Subcutaneous abdominal adipose tissue (tissue), 5 donors: ENCODE measurements around the gene TDP1.

Experiments used
- H3K27ac ChIP-seq: one replicate; pipeline ENCODE4 v1.7.0; 2013; ENCODE audit warnings: low read depth, mild to moderate bottlenecking, inconsistent platforms, low read length, moderate library complexity
- H3K27me3 ChIP-seq, 5 donors: one replicate each; pipeline ENCODE4 v1.7.0; 2013; ENCODE audit warnings: low read length in 5 of 5, inconsistent platforms in 1 of 5; ENCODE audit not compliant: control insufficient read depth in 5 of 5, insufficient read depth in 4 of 5
- H3K36me3 ChIP-seq, 5 donors: one replicate each; pipeline ENCODE4 v1.7.0; 2013; ENCODE audit warnings: low read length in 5 of 5; ENCODE audit not compliant: control insufficient read depth in 5 of 5, insufficient read depth in 5 of 5
- H3K4me1 ChIP-seq, 5 donors: one replicate each; pipeline ENCODE4 v1.7.0; 2013; ENCODE audit warnings: low read length in 5 of 5, mild to moderate bottlenecking in 3 of 5, moderate library complexity in 1 of 5; ENCODE audit not compliant: control insufficient read depth in 5 of 5, insufficient read depth in 5 of 5
- H3K4me3 ChIP-seq, 5 donors: one replicate each; pipeline ENCODE4 v1.7.0; 2013; ENCODE audit warnings: low read length in 5 of 5, low read depth in 1 of 5
- H3K9ac ChIP-seq, 5 donors: one replicate each; pipeline ENCODE4 v1.7.0; 2013; ENCODE audit warnings: low read length in 5 of 5, mild to moderate bottlenecking in 4 of 5, moderate library complexity in 3 of 5
- H3K9me3 ChIP-seq, 5 donors: one replicate each; pipeline ENCODE4 v1.7.0; 2013; ENCODE audit warnings: low read length in 5 of 5; ENCODE audit not compliant: control insufficient read depth in 5 of 5
- donor health status: healthy.
- donor health status: healthy.
- donor health status: healthy.
- donor health status: healthy.
- donor health status: healthy.

TDP1 gene

GRCh38 chr14:89986462-89987160, 30.9 kb downstream of the TDP1 start:
- no peak overlapping the region for H3K4me3 ChIP-seq
- H3K36me3 ChIP-seq, result peaks cover 8 to 48% (median 23%) of the 10 kb centered on the region in 5 donors
- H3K27me3 ChIP-seq, result no peaks in the 10 kb centered on the region
- H3K9me3 ChIP-seq, result no peaks in the 10 kb centered on the region
- H3K27ac ChIP-seq, result no peak overlapping the region
- no peak overlapping the region for H3K9ac ChIP-seq
- peaks cover 0 to 15% (median 0%) of the 10 kb centered on the region in 5 donors for H3K4me1 ChIP-seq

DNA sequence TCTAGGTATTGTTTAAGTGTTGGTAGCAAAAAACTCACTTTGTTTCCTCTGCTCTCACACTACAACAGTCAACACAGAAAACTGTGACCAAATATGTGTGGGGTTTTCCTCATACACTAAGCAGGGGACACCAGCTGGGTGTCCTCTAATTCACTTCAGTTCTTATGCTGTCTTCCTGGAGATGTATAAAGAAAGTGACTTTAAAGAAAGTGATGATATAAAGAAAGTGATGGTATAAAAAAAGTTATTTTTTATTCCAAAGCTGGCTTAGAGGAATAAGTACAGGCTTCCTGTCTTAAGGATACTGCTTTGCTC, 31.4 kb downstream of the TDP1 start:
- Histone ChIP-seq H3K4me1 (peaks cover 0 to 15% (median 0%) of the 10 kb centered on the region in 5 donors), H3K4me3 (no peak overlapping the region), H3K9me3 (no peaks in the 10 kb centered on the region), H3K36me3 (peaks cover 8 to 44% (median 19%) of the 10 kb centered on the region in 5 donors), H3K27ac (no peak overlapping the region), H3K27me3 (no peaks in the 10 kb centered on the region), H3K9ac (no peak overlapping the region)

GRCh38 chr14:89988787-89989186, 33.1 kb downstream of the TDP1 start:
- H3K27me3 ChIP-seq, result no peaks in the 10 kb centered on the region
- no peak overlapping the region for H3K4me3 ChIP-seq
- no peak overlapping the region for H3K27ac ChIP-seq
- H3K36me3 ChIP-seq, result peaks cover 11 to 49% (median 16%) of the 10 kb centered on the region in 5 donors
- H3K4me1 ChIP-seq, result peaks cover 0 to 15% (median 3%) of the 10 kb centered on the region in 5 donors
- no peaks in the 10 kb centered on the region for H3K9me3 ChIP-seq
- H3K9ac ChIP-seq, result no peak overlapping the region

DNA sequence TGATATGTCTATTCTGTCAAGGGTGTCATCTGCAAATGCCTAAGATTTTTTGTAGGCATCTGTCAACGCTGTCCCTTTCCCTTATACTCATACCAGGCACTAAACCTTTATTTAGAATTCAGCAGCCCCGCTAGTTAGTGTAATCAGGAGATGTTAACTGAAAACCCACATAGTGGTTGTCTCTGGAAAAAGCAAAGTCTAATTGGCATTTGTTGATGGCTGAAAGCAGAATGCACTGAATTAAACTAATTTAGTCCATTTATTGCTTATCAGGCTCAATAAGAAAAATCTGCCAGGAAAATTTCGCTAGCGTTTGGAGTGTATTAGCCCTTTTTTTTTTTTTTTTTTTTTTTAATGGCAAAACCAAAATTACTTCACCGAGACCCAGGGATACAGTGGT, 34.5 kb downstream of the TDP1 start:
- Histone ChIP-seq H3K4me1 (peaks cover 0 to 15% (median 3%) of the 10 kb centered on the region in 5 donors), H3K27ac (peak overlapping the region; percentile 38), H3K27me3 (no peaks in the 10 kb centered on the region), H3K9me3 (no peaks in the 10 kb centered on the region), H3K36me3 (peaks cover 12 to 53% (median 18%) of the 10 kb centered on the region in 5 donors), H3K4me3 (no peak overlapping the region), H3K9ac (no peak overlapping the region)

- H3K4me1 ChIP-seq, result peaks cover 0 to 15% (median 3%) of the 10 kb centered on the region in 5 donors
- peaks cover 15 to 58% (median 18%) of the 10 kb centered on the region in 5 donors for H3K36me3 ChIP-seq
- H3K4me3 ChIP-seq, result no peak overlapping the region
- H3K27me3 ChIP-seq, result no peaks in the 10 kb centered on the region
- no peaks in the 10 kb centered on the region for H3K9me3 ChIP-seq
- H3K9ac ChIP-seq, result no peak overlapping the region
- H3K27ac ChIP-seq, result peak overlapping the region; percentile 38
Measured at GRCh38 chr14:89990623-89991275, 35.0 kb downstream of the TDP1 start.

DNA sequence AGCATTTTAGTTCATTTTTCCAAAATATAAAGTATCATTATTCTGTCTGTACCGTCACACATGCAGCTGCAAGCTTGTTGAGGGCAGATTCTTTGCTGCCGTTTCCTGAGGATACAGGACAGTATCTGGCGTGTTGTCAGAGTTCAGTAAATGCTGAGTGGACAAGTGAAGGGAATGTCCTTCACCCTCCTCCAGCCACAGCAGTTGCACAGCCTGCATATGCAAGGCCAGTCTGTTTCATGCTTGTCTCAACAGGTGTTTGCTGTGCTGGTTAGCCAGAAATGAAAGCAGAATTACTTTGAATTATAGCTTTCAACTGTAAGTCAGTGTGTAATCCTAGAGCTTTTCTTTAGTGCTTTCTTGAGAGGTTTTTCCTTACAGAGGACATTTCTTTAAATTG, 36.5 kb downstream of the TDP1 start:
- Histone ChIP-seq H3K36me3 (peaks cover 16 to 60% (median 18%) of the 10 kb centered on the region in 5 donors), H3K9me3 (no peaks in the 10 kb centered on the region)

DNA sequence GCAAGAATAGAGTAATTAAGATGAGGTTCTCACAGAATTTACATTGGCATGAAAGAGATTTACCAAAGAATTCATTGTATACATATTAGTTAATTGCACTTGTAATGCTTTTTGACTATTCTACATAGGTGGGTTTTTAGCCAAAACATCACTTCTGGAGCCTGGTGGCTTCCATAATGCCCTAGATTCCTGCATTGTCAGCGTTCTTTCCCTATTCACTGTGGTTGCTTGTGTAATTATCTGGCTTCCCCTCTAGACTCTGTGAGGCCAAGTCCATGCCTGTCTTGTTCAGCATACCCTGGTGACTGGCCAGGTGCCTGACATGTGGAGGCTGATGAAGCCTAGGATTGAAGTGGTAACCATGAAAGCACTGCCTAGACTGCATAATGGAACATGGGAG, 41.2 kb downstream of the TDP1 start:
- H3K27ac ChIP-seq, result no peak overlapping the region
- no peaks in the 10 kb centered on the region for H3K9me3 ChIP-seq
- no peaks in the 10 kb centered on the region for H3K27me3 ChIP-seq
- peaks cover 0 to 24% (median 8%) of the 10 kb centered on the region in 5 donors for H3K4me1 ChIP-seq
- H3K4me3 ChIP-seq, result no peak overlapping the region
- peaks cover 13 to 60% (median 21%) of the 10 kb centered on the region in 5 donors for H3K36me3 ChIP-seq
- no peak overlapping the region for H3K9ac ChIP-seq

More for the DNA sequence above, 36.5 kb downstream of the TDP1 start:
- Histone ChIP-seq H3K27me3 (no peaks in the 10 kb centered on the region), H3K9ac (no peak overlapping the region), H3K4me3 (peak overlapping the region in 1 of 5 donors; percentile 1), H3K4me1 (peaks cover 0 to 18% (median 3%) of the 10 kb centered on the region in 5 donors), H3K27ac (no peak overlapping the region)

GRCh38 chr14:90000935-90001334, 45.2 kb downstream of the TDP1 start:
- Histone ChIP-seq H3K36me3 (peaks cover 5 to 37% (median 10%) of the 10 kb centered on the region in 5 donors), H3K9me3 (no peaks in the 10 kb centered on the region), H3K4me3 (no peak overlapping the region), H3K4me1 (peaks cover 0 to 21% (median 5%) of the 10 kb centered on the region in 5 donors), H3K27me3 (no peaks in the 10 kb centered on the region), H3K9ac (no peak overlapping the region), H3K27ac (no peak overlapping the region)

DNA sequence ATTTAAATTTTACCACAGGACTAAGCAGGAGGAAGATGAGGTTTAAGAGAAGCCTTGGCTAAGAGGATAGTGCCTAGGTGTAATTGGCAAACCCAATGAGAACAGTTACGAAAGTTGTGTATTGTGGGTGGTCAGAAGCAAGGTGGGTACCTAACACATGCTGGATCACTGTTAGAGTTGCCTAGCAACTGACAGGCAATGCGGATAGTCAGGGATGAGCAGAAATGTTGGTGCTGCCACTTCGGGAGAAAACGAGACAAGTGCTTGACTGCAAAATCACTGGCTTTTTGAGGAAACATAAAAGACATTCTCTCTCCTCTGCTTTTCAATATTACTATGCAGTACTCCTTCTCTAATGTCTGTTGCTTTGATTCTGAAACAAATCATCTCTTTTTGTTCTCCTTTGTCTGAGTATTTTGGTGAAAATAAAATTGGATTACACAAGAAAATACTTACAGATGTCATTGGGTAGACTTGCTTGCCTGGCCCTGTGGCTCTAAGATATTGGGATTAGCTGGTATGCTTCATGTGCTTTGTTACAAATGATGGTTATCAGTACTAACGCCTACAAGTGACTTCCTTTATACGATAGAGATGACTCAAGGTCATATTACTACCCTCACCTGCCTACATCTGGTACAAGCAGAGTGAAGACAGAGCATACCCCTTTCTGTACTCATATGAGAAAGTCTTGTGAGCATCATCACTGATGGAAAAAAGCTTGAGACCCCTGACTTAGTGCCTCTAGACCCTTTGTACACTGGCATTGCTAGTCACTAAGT, 48.0 kb downstream of the TDP1 start:
- H3K9ac ChIP-seq, result no peak overlapping the region

GRCh38 chr14:90005441-90005840, 49.7 kb downstream of the TDP1 start:
- H3K4me3 ChIP-seq, result no peak overlapping the region
- peaks cover 0 to 4% (median 0%) of the 10 kb centered on the region in 5 donors for H3K4me1 ChIP-seq
- H3K36me3 ChIP-seq, result peaks cover 0 to 19% (median 4%) of the 10 kb centered on the region in 5 donors
- H3K9ac ChIP-seq, result no peak overlapping the region
- no peaks in the 10 kb centered on the region for H3K9me3 ChIP-seq
- H3K27me3 ChIP-seq, result no peaks in the 10 kb centered on the region
- no peak overlapping the region for H3K27ac ChIP-seq

More for the DNA sequence above, 48.0 kb downstream of the TDP1 start:
- Histone ChIP-seq H3K36me3 (peaks cover 0 to 20% (median 1%) of the 10 kb centered on the region in 5 donors), H3K4me3 (no peak overlapping the region), H3K27ac (no peak overlapping the region), H3K4me1 (peaks cover 0 to 16% (median 5%) of the 10 kb centered on the region in 5 donors), H3K27me3 (no peaks in the 10 kb centered on the region), H3K9me3 (no peaks in the 10 kb centered on the region)
